Esophagus muscularis mucosa (tissue), 4 donors: ENCODE measurements around the gene ARMS2. TPM values are rescaled to one million over a fixed set of nuclear protein-coding genes. Genes with fewer than 3 reads are reported as not detected.
A peak's percentile ranks its signal among the peaks of the same experiment; 100 is the strongest.

Experiments used
- DNase-seq: peaks from one replicate; pipeline ENCODE4 v3.0.0-alpha.2; 2017; ENCODE audit errors: extremely low spot score
- H3K27ac ChIP-seq, 4 donors: fragments of 200-600 bp; sonication (generic); replicated peaks in 1 of 4; 1 replicate in 3 of 4; 2 replicates in 1 of 4; pipeline ENCODE4 v1.5.1; 2016 to 2019; ENCODE audit warnings: mild to moderate bottlenecking in 1 of 4
- H3K27me3 ChIP-seq, 4 donors: fragments of 200-600 bp; sonication (generic); one replicate each; pipeline versions ENCODE4 v1.5.1 to v1.6.0; 2016 to 2019
- H3K36me3 ChIP-seq, 4 donors: fragments of 200-600 bp; sonication (generic); one replicate each; pipeline ENCODE4 v1.5.1; 2016 to 2019
- H3K4me1 ChIP-seq, 4 donors: fragments of 200-600 bp; sonication (generic); one replicate each; pipeline ENCODE4 v1.5.1; 2016 to 2019
- H3K4me3 ChIP-seq, 4 donors: fragments of 200-600 bp; sonication (generic); 1 replicate in 2 of 4; 2 replicates in 2 of 4; pipeline ENCODE4 v1.5.1; 2016 to 2019; ENCODE audit warnings: mild to moderate bottlenecking in 4 of 4, moderate library complexity in 1 of 4
- H3K9me3 ChIP-seq, 4 donors: fragments of 200-600 bp; sonication (generic); 1 replicate in 3 of 4; 2 replicates in 1 of 4; pipeline ENCODE4 v1.5.1; 2016 to 2019
- CTCF ChIP-seq, 3 experiments: fragments of 200-600 bp in 2 of 3; fragments of 450-650 bp in 1 of 3; sonication (generic) in 2 of 3; IDR thresholded peaks; one replicate each; pipeline ENCODE4 v1.5.1; 2017 to 2019; ENCODE audit warnings: antibody characterized with exemption in 3 of 3, mild to moderate bottlenecking in 2 of 3, moderate library complexity in 1 of 3
- EP300 ChIP-seq: sonication (generic); formaldehyde crosslinking; IDR thresholded peaks from one replicate; pipeline ENCODE4 v1.6.1; 2017; ENCODE audit warnings: antibody characterized with exemption
- POLR2A ChIP-seq: fragments of 450-650 bp; IDR thresholded peaks from one replicate; pipeline ENCODE4 v1.6.1; 2017; ENCODE audit warnings: antibody characterized with exemption, moderate library complexity, mild to moderate bottlenecking, low read depth
- POLR2AphosphoS5 ChIP-seq, 2 donors: sonication (generic); formaldehyde crosslinking; IDR thresholded peaks; one replicate each; pipeline ENCODE4 v1.6.1; 2017; ENCODE audit warnings: antibody characterized with exemption in 2 of 2
- WGBS: methylation state at CpG from one replicate; pipeline ENCODE4 v1.1.5; 2018; 5-methylcytosine and 5-hydroxymethylcytosine counted together
- intact Hi-C: fragments of 100-400 bp; cut with DNase I; formaldehyde crosslinking; loops from one replicate; pipeline ENCODE4 v1.15.1; 2023
- total RNA-seq, 4 donors: library from RNA; depleted of rRNA; stranded (reverse); fragments of >200 nt; gene quantifications; one replicate each; pipeline versions ENCODE4 v1.1.0 to v1.2.1, GENCODE V29; 2016

ARMS2 gene
- total RNA-seq, 4 donors from 2014 or later: 1.2 TPM; not detected in 3

GRCh38 chr10:122446668-122447423 is 7.6 kb upstream of the ARMS2 start:
- peaks cover 9 to 10% (median 9%) of the 10 kb centered on the region in 4 donors for H3K4me1 ChIP-seq
- H3K27me3 ChIP-seq: no peaks in the 10 kb centered on the region
- H3K9me3 ChIP-seq: no peaks in the 10 kb centered on the region
- WGBS: 65% methylated on average over 2 of the region's 2 CpGs
- H3K4me3 ChIP-seq: no peak overlapping the region
- TF ChIP-seq POLR2AphosphoS5 (IDR thresholded peaks at IDR 0.05): peak in 1 of 2 donors; percentile 35
- no peak for TF ChIP-seq EP300
- no peak for TF ChIP-seq POLR2A
- intact Hi-C loops: no loop called here
- DNase-seq: no peak
- H3K36me3 ChIP-seq: no peaks in the 10 kb centered on the region
- H3K27ac ChIP-seq: peak overlapping the region in 2 of 4 donors; percentile 12 to 34

GRCh38 chr10:122448600-122448999 is 5.9 kb upstream of the ARMS2 start:
- no peaks in the 10 kb centered on the region for H3K27me3 ChIP-seq
- no peak for DNase-seq
- H3K36me3 ChIP-seq: no peaks in the 10 kb centered on the region
- H3K9me3 ChIP-seq: no peaks in the 10 kb centered on the region
- TF ChIP-seq CTCF (IDR thresholded peaks at IDR 0.05) (no peak), POLR2AphosphoS5 (IDR thresholded peaks at IDR 0.05) (no peak), EP300 (no peak), POLR2A (no peak)
- intact Hi-C loops: no loop called here
- no peak overlapping the region for H3K27ac ChIP-seq
- WGBS: 89% methylated on average over 3 of the region's 3 CpGs
- H3K4me1 ChIP-seq: peaks cover 9 to 10% (median 9%) of the 10 kb centered on the region in 4 donors
- no peak overlapping the region for H3K4me3 ChIP-seq

- Histone ChIP-seq H3K27ac (no peak overlapping the region), H3K27me3 (no peaks in the 10 kb centered on the region), H3K9me3 (no peaks in the 10 kb centered on the region), H3K4me3 (no peak overlapping the region), H3K36me3 (no peaks in the 10 kb centered on the region), H3K4me1 (peaks cover 9 to 10% (median 9%) of the 10 kb centered on the region in 4 donors)
- intact Hi-C loops: no loop called here
- 96% methylated on average over 4 of the region's 4 CpGs for WGBS
- no peak for DNase-seq
- TF ChIP-seq POLR2A (no peak), CTCF (IDR thresholded peaks at IDR 0.05) (no peak), EP300 (no peak), POLR2AphosphoS5 (IDR thresholded peaks at IDR 0.05) (no peak)
These were observed 5.3 kb upstream of the ARMS2 start for GRCh38 chr10:122449153-122449552.

GRCh38 chr10:122450353-122450990 is 4.0 kb upstream of the ARMS2 start:
- TF ChIP-seq POLR2AphosphoS5 (IDR thresholded peaks at IDR 0.05): no peak
- TF ChIP-seq EP300: no peak
- no peak for TF ChIP-seq POLR2A
- no peak for TF ChIP-seq CTCF (IDR thresholded peaks at IDR 0.05)
- peak; percentile 78 for DNase-seq
- Histone ChIP-seq H3K4me3 (no peak overlapping the region), H3K9me3 (no peaks in the 10 kb centered on the region), H3K4me1 (peaks cover 9 to 10% (median 9%) of the 10 kb centered on the region in 4 donors), H3K27ac (no peak overlapping the region), H3K36me3 (no peaks in the 10 kb centered on the region), H3K27me3 (no peaks in the 10 kb centered on the region)
- WGBS: 75% methylated on average over 14 of the region's 14 CpGs
- intact Hi-C loops: no loop called here

GRCh38 chr10:122454071-122454470 is 382 bp upstream of the ARMS2 start:
- Histone ChIP-seq H3K4me3 (no peak overlapping the region), H3K27me3 (no peaks in the 10 kb centered on the region), H3K9me3 (no peaks in the 10 kb centered on the region), H3K4me1 (no peaks in the 10 kb centered on the region), H3K27ac (no peak overlapping the region), H3K36me3 (no peaks in the 10 kb centered on the region)
- 93% methylated on average over 3 of the region's 3 CpGs for WGBS
- TF ChIP-seq POLR2A (no peak), POLR2AphosphoS5 (IDR thresholded peaks at IDR 0.05) (no peak), EP300 (no peak), CTCF (IDR thresholded peaks at IDR 0.05) (no peak)
- DNase-seq: no peak
- intact Hi-C loops: no loop called here
